H9 (cell line): Measurements from ENCODE around the gene GNL1. TPM values are rescaled to one million over a fixed set of nuclear protein-coding genes. Genes with fewer than 3 reads are reported as not detected.

Experiments used
- DNase-seq: peaks from one replicate; pipeline ENCODE4 v3.0.0-alpha.2; 2017
- H2AFZ ChIP-seq: one replicate; pipeline ENCODE4 v1.6.1; 2013; ENCODE audit warnings: mild to moderate bottlenecking, low read length, control low read depth, moderate library complexity
- H2AK5ac ChIP-seq: 2 replicates; pipeline ENCODE4 v1.6.1; 2013; ENCODE audit warnings: low read length, control low read depth, mixed read lengths; ENCODE audit not compliant: insufficient read length
- H2BK120ac ChIP-seq: one replicate; pipeline ENCODE4 v1.6.1; 2013; ENCODE audit warnings: low read depth, mild to moderate bottlenecking, low read length, control low read depth, inconsistent platforms; ENCODE audit not compliant: poor library complexity, severe bottlenecking
- H2BK12ac ChIP-seq: 2 replicates; pipeline ENCODE4 v1.6.1; 2013; ENCODE audit warnings: low read length, control low read depth, mixed read lengths, low read depth; ENCODE audit not compliant: insufficient read length
- H2BK15ac ChIP-seq: 2 replicates; pipeline ENCODE4 v1.6.1; 2013; ENCODE audit warnings: low read depth, low read length, control low read depth
- H2BK20ac ChIP-seq: one replicate; pipeline ENCODE4 v1.6.1; 2013; ENCODE audit warnings: low read depth, mild to moderate bottlenecking, low read length, control low read depth, inconsistent platforms; ENCODE audit not compliant: poor library complexity, severe bottlenecking
- H2BK5ac ChIP-seq: 2 replicates; pipeline ENCODE4 v1.6.1; 2013; ENCODE audit warnings: low read length, control low read depth, mixed read lengths; ENCODE audit not compliant: insufficient read length
- H3K14ac ChIP-seq: 2 replicates; pipeline ENCODE4 v1.6.1; 2013; ENCODE audit warnings: low read length, control low read depth; ENCODE audit not compliant: insufficient read depth
- H3K18ac ChIP-seq: 2 replicates; pipeline ENCODE4 v1.6.1; 2013; ENCODE audit warnings: low read depth, mild to moderate bottlenecking, mixed read lengths, low read length, control low read depth; ENCODE audit not compliant: insufficient read length
- H3K23ac ChIP-seq: 2 replicates; pipeline ENCODE4 v1.6.1; 2013; ENCODE audit warnings: low read length, control low read depth, mixed read lengths, low read depth; ENCODE audit not compliant: insufficient read length
- H3K23me2 ChIP-seq: 2 replicates; pipeline ENCODE4 v1.6.1; 2013; ENCODE audit warnings: low read depth, mild to moderate bottlenecking, mixed read lengths, low read length, control low read depth; ENCODE audit not compliant: insufficient read length, poor library complexity, severe bottlenecking
- H3K27ac ChIP-seq: 2 replicates; pipeline ENCODE4 v1.5.1; 2013; ENCODE audit warnings: low read length, control low read depth, mixed read lengths, low read depth; ENCODE audit not compliant: insufficient read length
- H3K27me3 ChIP-seq: 2 replicates; pipeline ENCODE4 v1.6.1; 2013; ENCODE audit warnings: low read length, control low read depth, inconsistent platforms; ENCODE audit not compliant: insufficient read depth
- H3K4ac ChIP-seq: 2 replicates; pipeline ENCODE4 v1.6.1; 2013; ENCODE audit warnings: low read depth, mild to moderate bottlenecking, control low read depth, inconsistent platforms, low read length, moderate library complexity
- H3K4me1 ChIP-seq: 2 replicates; pipeline ENCODE4 v1.6.1; 2013; ENCODE audit warnings: low read length, control low read depth, inconsistent platforms; ENCODE audit not compliant: insufficient read depth
- H3K4me2 ChIP-seq: 2 replicates; pipeline ENCODE4 v1.6.1; 2013; ENCODE audit warnings: low read length, control low read depth, mixed read lengths; ENCODE audit not compliant: insufficient read length, insufficient read depth
- H3K56ac ChIP-seq: 2 replicates; pipeline ENCODE4 v1.6.1; 2013; ENCODE audit warnings: low read depth, mild to moderate bottlenecking, mixed read lengths, low read length, control low read depth; ENCODE audit not compliant: insufficient read length
- H3K79me1 ChIP-seq: 2 replicates; pipeline ENCODE4 v1.6.1; 2013; ENCODE audit warnings: low read depth, mild to moderate bottlenecking, moderate library complexity, low read length, control low read depth, inconsistent platforms; ENCODE audit not compliant: insufficient read depth, poor library complexity, severe bottlenecking
- H3K79me2 ChIP-seq: 2 replicates; pipeline ENCODE4 v1.6.1; 2013; ENCODE audit warnings: low read length, control low read depth, inconsistent platforms; ENCODE audit not compliant: insufficient read depth
- H3K9ac ChIP-seq: 2 replicates; pipeline ENCODE4 v1.6.1; 2013; ENCODE audit warnings: low read length, control low read depth, mixed read lengths; ENCODE audit not compliant: insufficient read length; ENCODE audit errors: extremely low read depth
- H3K9me3 ChIP-seq: one replicate; pipeline ENCODE4 v1.6.1; 2013; ENCODE audit warnings: low read depth, low read length, inconsistent platforms; ENCODE audit not compliant: control insufficient read depth
- H3T11ph ChIP-seq: one replicate; pipeline ENCODE4 v1.6.1; 2013; ENCODE audit warnings: mild to moderate bottlenecking, low read length, control low read depth, inconsistent platforms
- H4K20me1 ChIP-seq: one replicate; pipeline ENCODE4 v1.6.1; 2013; ENCODE audit not compliant: control insufficient read depth, insufficient read length, insufficient read depth
- H4K5ac ChIP-seq: 2 replicates; pipeline ENCODE4 v1.6.1; 2013; ENCODE audit warnings: low read depth, mild to moderate bottlenecking, mixed read lengths, low read length, control low read depth; ENCODE audit not compliant: insufficient read length
- H4K8ac ChIP-seq: replicated peaks from 2 replicates; pipeline ENCODE4 v1.6.1; 2013; ENCODE audit warnings: low read length, control low read depth, mixed read lengths, low read depth; ENCODE audit not compliant: insufficient read length
- H4K91ac ChIP-seq: 2 replicates; pipeline ENCODE4 v1.6.1; 2013; ENCODE audit warnings: low read depth, mild to moderate bottlenecking, moderate library complexity, mixed read lengths, low read length, control low read depth; ENCODE audit not compliant: insufficient read length
- H3K27ac Mint-ChIP-seq, 3 experiments: 2 replicates in 2 of 3; 3 replicates in 1 of 3; pipeline ENCODE4 v1.8.0; 2020 to 2021; ENCODE audit warnings: mixed read lengths in 3 of 3, mild to moderate bottlenecking in 1 of 3, moderate library complexity in 1 of 3
- H3K27me3 Mint-ChIP-seq: 2 replicates; pipeline ENCODE4 v1.8.0; 2021; ENCODE audit warnings: low read depth, mild to moderate bottlenecking, moderate library complexity, mixed read lengths
- H3K36me3 Mint-ChIP-seq, 3 experiments: 2 replicates in 2 of 3; 3 replicates in 1 of 3; pipeline ENCODE4 v1.8.0; 2020 to 2021; ENCODE audit warnings: low read depth in 3 of 3, mixed read lengths in 3 of 3; ENCODE audit not compliant: insufficient read depth in 1 of 3
- H3K4me1 Mint-ChIP-seq, 2 experiments: 2 replicates each; pipeline ENCODE4 v1.8.0; 2020; ENCODE audit warnings: mixed read lengths in 2 of 2
- H3K4me3 Mint-ChIP-seq, 2 experiments: 2 replicates in 1 of 2; 3 replicates in 1 of 2; pipeline ENCODE4 v1.8.0; 2020 to 2021; ENCODE audit warnings: mild to moderate bottlenecking in 2 of 2, mixed read lengths in 2 of 2, moderate library complexity in 1 of 2
- H3K9me3 Mint-ChIP-seq, 2 experiments: 2 replicates in 1 of 2; 3 replicates in 1 of 2; pipeline ENCODE4 v1.8.0; 2020; ENCODE audit warnings: mild to moderate bottlenecking in 2 of 2, mixed read lengths in 2 of 2, moderate library complexity in 1 of 2
- total RNA-seq: library from RNA; stranded (reverse); gene quantifications from 2 replicates; pipeline ENCODE4 v1.2.1, GENCODE V29; 2021
- TF ChIP-seq, protein P1 (sequence below): fragments of 200-600 bp; sonication (generic); conservative IDR thresholded peaks from 3 replicates; pipeline ENCODE4 v1.8.0; 2021; ENCODE audit warnings: antibody characterized with exemption, mild to moderate bottlenecking

The GNL1 gene
- total RNA-seq, 1 experiment from 2014 or later = 83.5 TPM

DNA sequence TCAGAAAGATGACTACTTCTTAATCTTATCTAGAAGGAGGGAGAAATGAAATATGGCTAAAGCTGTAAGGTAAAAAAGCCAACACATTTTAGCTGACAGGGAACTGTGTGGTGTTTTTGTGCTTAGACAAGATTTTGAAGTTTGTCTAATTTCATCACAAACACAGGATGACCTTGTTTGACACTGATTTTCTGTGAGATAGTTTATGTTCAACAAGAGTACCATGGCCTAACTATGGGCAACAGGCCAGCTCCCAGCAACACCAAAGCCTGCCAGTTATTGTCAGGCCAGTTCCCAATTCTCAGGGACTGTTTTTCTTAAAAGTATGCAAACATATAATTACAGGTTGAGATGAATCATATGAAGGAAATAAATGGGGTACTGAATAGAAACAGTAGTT lies 9.5 kb upstream of the GNL1 start:
- Histone ChIP-seq H2AK5ac (no peak overlapping the region), H3K23ac (no peak overlapping the region), H2BK120ac (no peak overlapping the region), H3T11ph (no peak overlapping the region), H2BK15ac (no peak overlapping the region), H2BK12ac (no peak overlapping the region), H2BK20ac (no peak overlapping the region), H3K4me2 (no peak overlapping the region), H3K27ac (no peak overlapping the region), H3K56ac (no peak overlapping the region), H3K4ac (no peak overlapping the region), H2BK5ac (no peak overlapping the region), H4K5ac (no peak overlapping the region), H4K91ac (no peak overlapping the region), H3K4me1 (no peaks in the 10 kb centered on the region), H3K79me1 (no peaks in the 10 kb centered on the region), H4K8ac (no peak overlapping the region), H3K27me3 (no peaks in the 10 kb centered on the region), H3K9me3 (no peaks in the 10 kb centered on the region), H2AFZ (no peak overlapping the region), H3K23me2 (peaks cover 2% of the 10 kb centered on the region), H3K14ac (no peak overlapping the region), H3K79me2 (no peaks in the 10 kb centered on the region), H3K18ac (no peak overlapping the region), H3K9ac (no peak overlapping the region), H4K20me1 (no peaks in the 10 kb centered on the region)
- Mint-ChIP-seq H3K36me3 (peaks cover 13 to 20% (median 15%) of the 10 kb centered on the region in 3 experiments; a peak in 6 of 7 replicates), H3K9me3 (no peaks in the 10 kb centered on the region; a peak in 1 of 5 replicates), H3K4me1 (peaks cover 5 to 11% of the 10 kb centered on the region in 2 experiments), H3K27ac (no peak overlapping the region), H3K27me3 (peaks cover 9% of the 10 kb centered on the region), H3K4me3 (no peak overlapping the region)
- no peak for DNase-seq
- TF ChIP-seq, protein P1, sequence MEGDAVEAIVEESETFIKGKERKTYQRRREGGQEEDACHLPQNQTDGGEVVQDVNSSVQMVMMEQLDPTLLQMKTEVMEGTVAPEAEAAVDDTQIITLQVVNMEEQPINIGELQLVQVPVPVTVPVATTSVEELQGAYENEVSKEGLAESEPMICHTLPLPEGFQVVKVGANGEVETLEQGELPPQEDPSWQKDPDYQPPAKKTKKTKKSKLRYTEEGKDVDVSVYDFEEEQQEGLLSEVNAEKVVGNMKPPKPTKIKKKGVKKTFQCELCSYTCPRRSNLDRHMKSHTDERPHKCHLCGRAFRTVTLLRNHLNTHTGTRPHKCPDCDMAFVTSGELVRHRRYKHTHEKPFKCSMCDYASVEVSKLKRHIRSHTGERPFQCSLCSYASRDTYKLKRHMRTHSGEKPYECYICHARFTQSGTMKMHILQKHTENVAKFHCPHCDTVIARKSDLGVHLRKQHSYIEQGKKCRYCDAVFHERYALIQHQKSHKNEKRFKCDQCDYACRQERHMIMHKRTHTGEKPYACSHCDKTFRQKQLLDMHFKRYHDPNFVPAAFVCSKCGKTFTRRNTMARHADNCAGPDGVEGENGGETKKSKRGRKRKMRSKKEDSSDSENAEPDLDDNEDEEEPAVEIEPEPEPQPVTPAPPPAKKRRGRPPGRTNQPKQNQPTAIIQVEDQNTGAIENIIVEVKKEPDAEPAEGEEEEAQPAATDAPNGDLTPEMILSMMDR = no peak
